ENCODE results near the gene BHLHE23. TPM values are rescaled to one million over a fixed set of nuclear protein-coding genes. Genes with fewer than 3 reads are reported as not detected.
"Not testable (repeated sequence)": the region's sequence is repeated elsewhere in the genome, so short reads cannot be mapped to it uniquely, and the experiment has no call there.

BHLHE23 gene
- total RNA-seq, 1 experiment from 2014 or later: not detected

DNA sequence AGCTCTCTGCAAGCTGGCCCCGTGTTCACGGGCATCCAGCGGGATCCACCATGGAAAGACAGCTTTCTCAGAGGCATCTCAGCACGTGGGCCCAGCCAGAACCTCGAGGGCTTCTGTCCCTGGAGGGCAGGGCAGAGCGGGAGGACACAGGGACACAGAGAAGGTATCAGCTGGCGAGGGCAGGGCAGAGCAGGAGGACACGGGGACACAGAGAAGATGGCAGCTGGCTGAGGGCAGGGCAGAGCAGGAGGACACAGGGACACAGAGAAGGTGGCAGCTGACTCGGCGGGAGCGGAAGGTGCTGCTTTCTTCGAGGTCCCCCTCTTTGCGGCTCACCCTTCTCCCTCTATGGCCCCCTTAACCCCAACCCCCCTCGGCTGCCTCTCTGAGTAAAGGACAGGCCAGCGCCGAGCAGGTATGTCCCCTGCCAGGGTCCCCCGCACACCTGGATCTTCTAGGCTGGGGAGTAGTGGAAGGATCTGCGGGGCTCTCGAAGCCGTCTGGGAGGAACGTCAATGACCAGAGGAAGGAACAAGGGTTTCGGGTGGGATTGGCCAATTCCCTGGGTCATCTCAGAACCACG, 28.9 kb upstream of the BHLHE23 start:
- CTCF ChIA-PET: no interaction called here

DNA sequence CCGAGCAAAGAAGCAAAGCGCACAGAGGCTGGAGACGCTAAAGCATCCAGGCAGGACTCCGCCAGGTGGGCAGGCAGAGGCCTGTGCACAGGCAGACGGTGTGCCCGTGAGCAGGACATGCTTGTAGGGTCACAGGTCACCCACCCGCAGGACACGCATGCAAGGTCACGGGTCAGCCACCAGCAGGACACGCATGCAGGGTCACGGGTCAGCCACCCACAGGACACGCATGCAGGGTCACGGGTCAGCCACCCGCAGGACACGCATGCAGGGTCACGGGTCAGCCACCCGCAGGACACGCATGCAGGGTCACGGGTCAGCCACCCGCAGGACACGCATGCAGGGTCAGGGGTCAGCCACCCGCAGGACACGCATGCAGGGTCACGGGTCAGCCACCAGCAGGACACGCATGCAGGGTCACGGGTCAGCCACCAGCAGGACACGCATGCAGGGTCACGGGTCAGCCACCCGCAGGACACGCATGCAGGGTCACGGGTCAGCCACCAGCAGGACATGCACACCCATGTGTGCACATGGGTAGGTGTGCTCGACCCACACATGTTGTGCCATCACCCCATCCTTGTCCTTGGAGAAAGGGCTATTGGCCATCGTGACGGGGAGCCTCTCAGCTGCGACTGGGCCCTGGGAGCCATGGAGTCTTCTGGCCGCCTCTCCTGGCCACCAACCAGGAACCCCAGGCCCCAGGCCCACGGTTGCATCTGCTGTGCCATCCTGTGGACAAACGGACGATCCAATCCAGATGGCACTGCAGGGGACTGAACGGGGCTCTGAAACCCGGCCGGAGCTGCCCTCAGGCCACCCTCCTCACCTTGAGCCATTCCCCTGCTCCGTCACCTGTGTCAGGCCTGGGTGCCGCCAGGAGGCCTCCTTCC, 28.2 kb upstream of the BHLHE23 start:
- DNase-seq; H3K4me3 Mint-ChIP-seq (ENCODE audit: low read depth, unreplicated experiment); H3K27ac Mint-ChIP-seq (ENCODE audit: unreplicated experiment); intact Hi-C loops (cut with micrococcal nuclease; ENCODE audit: unreplicated experiment); H3K36me3 Mint-ChIP-seq (ENCODE audit: insufficient read depth, unreplicated experiment); BruUV-seq (replicated peaks); H3K9me3 Mint-ChIP-seq (ENCODE audit: low read depth, unreplicated experiment): not testable (repeated sequence)
- CTCF ChIA-PET: interaction anchor here (1.0 kb wide), 1 partner anchor 9 kb away, joined by 3 read pairs; no protein-coding TSS in a partner anchor
- Mint-ChIP-seq H3K4me1 (ENCODE audit: low read depth, unreplicated experiment) (peaks cover 10% of the 10 kb centered on the region), H3K27me3 (ENCODE audit: unreplicated experiment) (peaks cover 100% of the 10 kb centered on the region)

More for the DNA sequence above, 28.9 kb upstream of the BHLHE23 start:
- DNase-seq: no peak
- Mint-ChIP-seq H3K4me1 (ENCODE audit: low read depth, unreplicated experiment) (peaks cover 10% of the 10 kb centered on the region), H3K36me3 (ENCODE audit: insufficient read depth, unreplicated experiment) (no peaks in the 10 kb centered on the region), H3K27me3 (ENCODE audit: unreplicated experiment) (peaks cover 100% of the 10 kb centered on the region), H3K9me3 (ENCODE audit: low read depth, unreplicated experiment) (no peaks in the 10 kb centered on the region), H3K4me3 (ENCODE audit: low read depth, unreplicated experiment) (no peak overlapping the region), H3K27ac (ENCODE audit: unreplicated experiment) (no peak overlapping the region)
- intact Hi-C loops (cut with micrococcal nuclease; ENCODE audit: unreplicated experiment): no loop called here
- TF ChIP-seq, protein P1, sequence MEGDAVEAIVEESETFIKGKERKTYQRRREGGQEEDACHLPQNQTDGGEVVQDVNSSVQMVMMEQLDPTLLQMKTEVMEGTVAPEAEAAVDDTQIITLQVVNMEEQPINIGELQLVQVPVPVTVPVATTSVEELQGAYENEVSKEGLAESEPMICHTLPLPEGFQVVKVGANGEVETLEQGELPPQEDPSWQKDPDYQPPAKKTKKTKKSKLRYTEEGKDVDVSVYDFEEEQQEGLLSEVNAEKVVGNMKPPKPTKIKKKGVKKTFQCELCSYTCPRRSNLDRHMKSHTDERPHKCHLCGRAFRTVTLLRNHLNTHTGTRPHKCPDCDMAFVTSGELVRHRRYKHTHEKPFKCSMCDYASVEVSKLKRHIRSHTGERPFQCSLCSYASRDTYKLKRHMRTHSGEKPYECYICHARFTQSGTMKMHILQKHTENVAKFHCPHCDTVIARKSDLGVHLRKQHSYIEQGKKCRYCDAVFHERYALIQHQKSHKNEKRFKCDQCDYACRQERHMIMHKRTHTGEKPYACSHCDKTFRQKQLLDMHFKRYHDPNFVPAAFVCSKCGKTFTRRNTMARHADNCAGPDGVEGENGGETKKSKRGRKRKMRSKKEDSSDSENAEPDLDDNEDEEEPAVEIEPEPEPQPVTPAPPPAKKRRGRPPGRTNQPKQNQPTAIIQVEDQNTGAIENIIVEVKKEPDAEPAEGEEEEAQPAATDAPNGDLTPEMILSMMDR (IDR thresholded peaks at IDR 0.05; ENCODE audit: unreplicated experiment): no peak
- BruUV-seq (replicated peaks): no TSS peak

DNA sequence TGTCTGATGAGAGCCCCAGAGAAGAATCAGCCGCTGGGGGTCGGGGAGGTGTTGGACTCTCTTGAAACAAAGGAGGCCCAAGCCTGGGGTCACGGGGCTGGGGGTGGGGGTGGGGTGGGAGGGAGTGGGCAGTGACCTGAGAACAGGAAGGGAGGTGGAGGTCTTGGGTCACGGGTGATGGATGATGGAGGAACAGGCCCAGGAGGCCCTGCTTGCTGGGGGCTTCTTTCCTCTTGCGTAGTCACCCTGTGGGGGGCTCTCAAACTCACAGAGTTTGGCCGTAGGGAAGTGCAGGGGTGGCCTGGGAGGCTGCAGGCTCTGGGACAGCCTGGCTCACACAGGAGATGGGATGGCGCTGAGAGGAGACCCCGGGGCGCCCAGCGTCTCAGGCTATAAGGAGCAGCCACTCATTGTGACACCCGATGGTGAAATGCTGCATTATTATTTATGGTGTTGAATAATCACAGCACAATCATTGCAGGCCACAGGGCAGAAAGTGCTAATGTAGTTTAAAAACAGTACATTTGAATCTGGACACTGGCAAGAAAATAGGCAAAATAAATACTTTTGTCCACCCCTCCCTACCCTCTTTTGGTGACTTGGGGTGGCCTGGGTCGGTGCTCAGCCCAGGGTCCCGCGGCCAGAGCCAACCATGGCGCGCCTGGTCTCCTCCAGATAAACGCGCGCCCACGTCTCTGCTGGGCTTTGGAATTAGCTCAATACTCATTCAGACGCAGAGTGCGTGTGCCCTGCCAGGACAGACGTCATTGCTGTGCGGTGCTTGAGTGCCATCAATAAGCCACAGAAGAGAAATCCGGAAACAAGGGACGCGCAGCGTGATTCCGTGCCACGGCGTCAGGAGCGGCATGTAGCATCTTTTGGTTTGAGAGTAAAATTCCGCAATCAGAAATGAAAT, 27.3 kb upstream of the BHLHE23 start:
- no TSS peak for BruUV-seq (replicated peaks)
- Mint-ChIP-seq H3K36me3 (ENCODE audit: insufficient read depth, unreplicated experiment) (no peaks in the 10 kb centered on the region), H3K27me3 (ENCODE audit: unreplicated experiment) (peaks cover 100% of the 10 kb centered on the region), H3K4me3 (ENCODE audit: low read depth, unreplicated experiment) (no peak overlapping the region), H3K9me3 (ENCODE audit: low read depth, unreplicated experiment) (no peaks in the 10 kb centered on the region), H3K27ac (ENCODE audit: unreplicated experiment) (no peak overlapping the region), H3K4me1 (ENCODE audit: low read depth, unreplicated experiment) (peaks cover 17% of the 10 kb centered on the region)
- TF ChIP-seq, protein P1 (IDR thresholded peaks at IDR 0.05; ENCODE audit: unreplicated experiment): no peak
- CTCF ChIA-PET: interaction anchor here (1.0 kb wide), 1 partner anchor 8 kb away, joined by 3 read pairs; no protein-coding TSS in a partner anchor
- intact Hi-C loops (cut with micrococcal nuclease; ENCODE audit: unreplicated experiment): loop anchor here (1.0 kb wide), 1 partner anchor 37 kb away; no protein-coding TSS in a partner anchor
- no peak for DNase-seq

DNA sequence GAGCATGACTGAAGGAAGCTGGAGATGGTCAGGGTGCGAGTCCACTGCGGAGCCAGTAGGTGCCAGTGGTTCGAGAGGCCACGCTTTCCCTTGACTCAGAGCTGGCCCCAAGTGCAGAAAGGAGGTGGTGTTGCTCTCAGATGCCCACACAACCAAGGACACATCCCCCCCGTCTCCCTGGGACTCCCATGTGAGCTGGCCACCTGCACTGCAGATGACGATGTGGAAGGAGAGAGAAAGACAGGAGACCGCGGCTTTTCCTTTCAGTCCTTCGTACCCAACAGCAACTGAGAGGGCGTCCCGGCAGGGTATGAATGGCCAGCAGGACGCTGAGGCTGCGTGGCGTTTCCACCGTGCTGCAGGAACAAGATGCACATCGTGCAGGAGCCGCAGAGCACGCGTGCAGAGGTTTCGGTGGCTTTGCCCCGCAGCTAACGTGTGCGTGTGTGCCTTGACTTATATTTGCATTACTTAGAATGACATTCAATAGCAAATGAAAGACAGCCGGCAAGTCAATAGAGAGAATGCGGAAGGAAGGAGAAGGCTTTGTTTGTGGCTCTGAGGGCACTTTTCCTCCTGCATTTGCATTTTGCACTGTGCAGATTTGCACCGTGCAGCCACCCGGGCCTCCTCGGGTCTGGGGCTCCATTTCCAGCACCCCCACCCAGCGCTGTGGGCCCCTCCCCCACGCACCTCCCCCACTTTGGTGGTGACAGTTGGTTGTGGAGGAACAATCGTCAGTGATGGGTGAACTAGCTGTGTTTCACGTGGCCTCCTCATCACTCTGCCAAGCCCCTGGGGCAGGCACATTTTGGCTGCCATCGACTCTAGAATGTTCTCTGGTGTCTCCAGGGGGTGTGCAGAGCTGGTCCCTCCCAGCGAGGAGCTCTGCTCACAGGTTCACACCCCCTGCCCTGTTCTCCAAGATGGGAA, 26.4 kb upstream of the BHLHE23 start:
- TF ChIP-seq, protein P1 (IDR thresholded peaks at IDR 0.05; ENCODE audit: unreplicated experiment): no peak
- Mint-ChIP-seq H3K27ac (ENCODE audit: unreplicated experiment) (no peak overlapping the region), H3K9me3 (ENCODE audit: low read depth, unreplicated experiment) (no peaks in the 10 kb centered on the region), H3K27me3 (ENCODE audit: unreplicated experiment) (peaks cover 100% of the 10 kb centered on the region), H3K4me3 (ENCODE audit: low read depth, unreplicated experiment) (peak overlapping the region; percentile 51), H3K36me3 (ENCODE audit: insufficient read depth, unreplicated experiment) (no peaks in the 10 kb centered on the region), H3K4me1 (ENCODE audit: low read depth, unreplicated experiment) (peaks cover 17% of the 10 kb centered on the region)
- BruUV-seq (replicated peaks): no TSS peak
- peak; percentile 35 for DNase-seq
- intact Hi-C loops (cut with micrococcal nuclease; ENCODE audit: unreplicated experiment): loop anchor here (1.0 kb wide), 1 partner anchor 36 kb away; no protein-coding TSS in a partner anchor
- CTCF ChIA-PET: interaction anchor here (0.8 kb wide), 1 partner anchor 9 kb away, joined by 3 read pairs; no protein-coding TSS in a partner anchor
